ENCODE results near the gene SDHAF4. TPM values are rescaled to one million over a fixed set of nuclear protein-coding genes. Genes with fewer than 3 reads are reported as not detected.

The SDHAF4 gene
- total and polyA plus RNA-seq, 2 of the 13 experiments (the other 11 are each of a cell fraction or from before 2014, with no cell fraction given): 7.5 to 10.8 TPM

DNA sequence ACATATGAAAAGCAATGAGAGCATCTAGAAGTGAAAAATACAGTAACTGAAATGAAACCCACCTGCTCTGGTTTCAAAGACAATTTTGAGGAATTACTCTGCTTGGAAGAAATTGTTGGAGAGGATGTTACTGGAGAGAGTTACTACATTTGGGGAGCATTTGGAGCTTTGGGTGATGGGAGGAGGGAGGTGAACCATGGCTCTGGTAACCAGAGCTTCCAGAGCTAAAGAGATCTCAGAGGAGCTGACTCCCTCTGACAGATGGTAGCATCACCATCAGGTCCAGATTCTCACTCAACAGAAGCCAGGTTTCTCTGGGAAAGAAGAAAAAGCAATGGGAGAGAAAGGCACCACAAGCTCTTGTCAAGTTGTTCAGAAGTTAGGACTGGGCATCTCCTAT, 58.7 kb downstream of the SDHAF4 start:
- Histone ChIP-seq H3K4me1 (ENCODE audit: insufficient read depth, low read length) (no peaks in the 10 kb centered on the region), H3K9ac (ENCODE audit: insufficient read depth, low read depth, low read length) (no peak overlapping the region), H3K27ac (ENCODE audit: extremely low read length, insufficient read depth, low read length) (no peak overlapping the region), H3K9me3 (ENCODE audit: low read length) (no peaks in the 10 kb centered on the region), H3K4me2 (ENCODE audit: low read depth, low read length) (no peak overlapping the region), H3K36me3 (replicated peaks in 1 of 2; ENCODE audit: control insufficient read depth in 1 of 2, insufficient read depth in 2 of 2, low read length in 2 of 2) (no peaks in the 10 kb centered on the region), H2AFZ (ENCODE audit: low read length) (no peak overlapping the region), H3K79me2 (ENCODE audit: insufficient read depth, low read length) (no peaks in the 10 kb centered on the region), H3K4me3 (replicated peaks in 1 of 3; ENCODE audit: insufficient read depth in 1 of 3, low read depth in 2 of 3, low read length in 3 of 3) (no peak overlapping the region), H3K27me3 (ENCODE audit: control insufficient read depth in 1 of 2, insufficient read depth in 2 of 2, low read length in 2 of 2) (no peaks in the 10 kb centered on the region), H4K20me1 (ENCODE audit: insufficient read depth, low read length) (no peaks in the 10 kb centered on the region)
- ATAC-seq (no peak), FAIRE-seq (no peak), DNase-seq (ENCODE audit: low spot score) (no peak)
- in situ Hi-C loops (cut with HindIII; ENCODE audit: extremely low pct_ligation_motif_present, low pct_unique_long_range_greater_than_20kb) (no loop called here), intact Hi-C loops (cut with micrococcal nuclease; ENCODE audit: unreplicated experiment) (no loop called here)
- BruUV-seq (replicated peaks): no TSS peak
- no peak for TF ChIP-seq TEF (CRISPR knock-in tag; IDR thresholded peaks at IDR 0.05)
- TF ChIP-seq KLF6 (CRISPR knock-in tag; IDR thresholded peaks at IDR 0.05): no peak
- TF ChIP-seq, protein P1, sequence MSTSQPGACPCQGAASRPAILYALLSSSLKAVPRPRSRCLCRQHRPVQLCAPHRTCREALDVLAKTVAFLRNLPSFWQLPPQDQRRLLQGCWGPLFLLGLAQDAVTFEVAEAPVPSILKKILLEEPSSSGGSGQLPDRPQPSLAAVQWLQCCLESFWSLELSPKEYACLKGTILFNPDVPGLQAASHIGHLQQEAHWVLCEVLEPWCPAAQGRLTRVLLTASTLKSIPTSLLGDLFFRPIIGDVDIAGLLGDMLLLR (CRISPR knock-in tag; IDR thresholded peaks at IDR 0.05): no peak
- TF ChIP-seq ZFP91 (CRISPR knock-in tag; IDR thresholded peaks at IDR 0.05; ENCODE audit: borderline replicate concordance): no peak
- TF ChIP-seq ZNF292 (CRISPR knock-in tag; IDR thresholded peaks at IDR 0.05; ENCODE audit: borderline replicate concordance, low read depth): no peak
- no peak for TF ChIP-seq MZF1 (CRISPR knock-in tag; IDR thresholded peaks at IDR 0.05; ENCODE audit: borderline replicate concordance)
- TF ChIP-seq ZBTB40 (IDR thresholded peaks at IDR 0.05): no peak
- no peak for TF ChIP-seq ZBTB40 (CRISPR knock-in tag; IDR thresholded peaks at IDR 0.05)
- no peak for TF ChIP-seq ZNF556 (CRISPR knock-in tag; IDR thresholded peaks at IDR 0.05; ENCODE audit: borderline replicate concordance)
- TF ChIP-seq ZNF768 (CRISPR knock-in tag; IDR thresholded peaks at IDR 0.05): no peak
- POLR2A ChIA-PET: no interaction called here
- CTCF ChIA-PET (ENCODE audit: low intra/inter-chr PET ratio, low total read pairs): no interaction called here

Measured in HepG2 (cell line).